Mesodermal cell (in vitro differentiated cells): ENCODE data around the gene FAM13A.

Experiments used
- H3K27ac ChIP-seq: 2 replicates; pipeline ENCODE4 v1.7.0; 2013; ENCODE audit warnings: mild to moderate bottlenecking, low read depth, low read length, moderate library complexity; ENCODE audit not compliant: severe bottlenecking
- H3K36me3 ChIP-seq: 2 replicates; pipeline ENCODE4 v1.7.1; 2013; ENCODE audit warnings: mild to moderate bottlenecking, low read length, moderate library complexity; ENCODE audit not compliant: control insufficient read depth, insufficient read depth
- H3K4me1 ChIP-seq: one replicate; pipeline ENCODE4 v1.7.1; 2013; ENCODE audit warnings: mild to moderate bottlenecking, low read length; ENCODE audit not compliant: insufficient read depth, control insufficient read depth, poor library complexity, severe bottlenecking
- H3K4me3 ChIP-seq: 2 replicates; pipeline ENCODE4 v1.7.0; 2013; ENCODE audit warnings: low read length, control low read depth, mild to moderate bottlenecking; ENCODE audit not compliant: insufficient read depth, poor library complexity, severe bottlenecking; ENCODE audit errors: extremely low read depth
- H3K9me3 ChIP-seq: 2 replicates; pipeline ENCODE4 v1.7.1; 2013; ENCODE audit warnings: mild to moderate bottlenecking, low read length, moderate library complexity; ENCODE audit not compliant: control insufficient read depth
- WGBS, 2 experiments: methylation state at CpG; one replicate each; pipeline ENCODE4 v1.1.5; 2013; ENCODE audit warnings: missing lambda C conversion rate in 2 of 2; ENCODE audit not compliant: insufficient coverage in 2 of 2; 5-methylcytosine and 5-hydroxymethylcytosine counted together

Gene FAM13A

GRCh38 chr4:88751258-88752075, 305.5 kb downstream of the FAM13A start:
- Histone ChIP-seq H3K36me3 (peaks cover 35% of the 10 kb centered on the region), H3K9me3 (no peaks in the 10 kb centered on the region), H3K27ac (no peak overlapping the region), H3K4me1 (no peaks in the 10 kb centered on the region), H3K4me3 (no peak overlapping the region)
- 82 to 100% methylated on average over 2 to 3 of the region's 7 CpGs for WGBS, 2 experiments

- Histone ChIP-seq H3K9me3 (no peaks in the 10 kb centered on the region), H3K27ac (no peak overlapping the region), H3K4me1 (no peaks in the 10 kb centered on the region), H3K4me3 (no peak overlapping the region), H3K36me3 (peaks cover 35% of the 10 kb centered on the region)
- WGBS, 2 experiments = 93 to 94% methylated on average over 10 of the region's 10 CpGs
Measured at GRCh38 chr4:88750369-88750768, 306.6 kb downstream of the FAM13A start.

GRCh38 chr4:88747351-88747750, 309.6 kb downstream of the FAM13A start:
- H3K4me1 ChIP-seq = no peaks in the 10 kb centered on the region
- WGBS, 2 experiments = 94% methylated on average over 7 of the region's 7 CpGs
- no peak overlapping the region for H3K4me3 ChIP-seq
- H3K27ac ChIP-seq = no peak overlapping the region
- H3K9me3 ChIP-seq = no peaks in the 10 kb centered on the region
- peaks cover 39% of the 10 kb centered on the region for H3K36me3 ChIP-seq

- Histone ChIP-seq H3K27ac (no peak overlapping the region), H3K36me3 (peaks cover 37% of the 10 kb centered on the region), H3K9me3 (no peaks in the 10 kb centered on the region), H3K4me3 (no peak overlapping the region), H3K4me1 (no peaks in the 10 kb centered on the region)
- WGBS, 2 experiments = 87 to 100% methylated on average over 3 to 5 of the region's 5 CpGs
Measured at GRCh38 chr4:88746206-88746605, 310.8 kb downstream of the FAM13A start.

GRCh38 chr4:88745581-88746163, 311.3 kb downstream of the FAM13A start:
- Histone ChIP-seq H3K9me3 (no peaks in the 10 kb centered on the region), H3K36me3 (peaks cover 39% of the 10 kb centered on the region), H3K27ac (no peak overlapping the region), H3K4me1 (no peaks in the 10 kb centered on the region), H3K4me3 (no peak overlapping the region)
- no CpG with 5 or more reads among the region's 1 CpG for WGBS, 2 experiments

- no peak overlapping the region for H3K4me3 ChIP-seq
- WGBS, 2 experiments = no CpG with 5 or more reads among the region's 1 CpG
- H3K4me1 ChIP-seq = no peaks in the 10 kb centered on the region
- H3K27ac ChIP-seq = no peak overlapping the region
- no peaks in the 10 kb centered on the region for H3K9me3 ChIP-seq
- peaks cover 39% of the 10 kb centered on the region for H3K36me3 ChIP-seq
Measured at GRCh38 chr4:88745175-88745574, 311.8 kb downstream of the FAM13A start.

- Histone ChIP-seq H3K9me3 (no peaks in the 10 kb centered on the region), H3K36me3 (peaks cover 33% of the 10 kb centered on the region), H3K27ac (no peak overlapping the region), H3K4me1 (no peaks in the 10 kb centered on the region), H3K4me3 (no peak overlapping the region)
- WGBS, 2 experiments = 100% methylated on average over 1 of the region's 3 CpGs; no CpG with 5 or more reads in 1 of the 2 experiments
Measured at GRCh38 chr4:88744609-88745008, 312.4 kb downstream of the FAM13A start.

GRCh38 chr4:88743696-88744095, 313.3 kb downstream of the FAM13A start:
- Histone ChIP-seq H3K27ac (no peak overlapping the region), H3K9me3 (no peaks in the 10 kb centered on the region), H3K36me3 (peaks cover 29% of the 10 kb centered on the region), H3K4me3 (no peak overlapping the region), H3K4me1 (no peaks in the 10 kb centered on the region)
- WGBS, 2 experiments = 86% methylated on average over 1 of the region's 3 CpGs; no CpG with 5 or more reads in 1 of the 2 experiments

GRCh38 chr4:88742561-88742960, 314.4 kb downstream of the FAM13A start:
- Histone ChIP-seq H3K27ac (no peak overlapping the region), H3K4me1 (no peaks in the 10 kb centered on the region), H3K36me3 (peaks cover 31% of the 10 kb centered on the region), H3K9me3 (no peaks in the 10 kb centered on the region), H3K4me3 (no peak overlapping the region)
- 96 to 100% methylated on average over 2 of the region's 2 CpGs for WGBS, 2 experiments

- Histone ChIP-seq H3K4me3 (no peak overlapping the region), H3K9me3 (no peaks in the 10 kb centered on the region), H3K36me3 (peaks cover 31% of the 10 kb centered on the region), H3K27ac (no peak overlapping the region), H3K4me1 (no peaks in the 10 kb centered on the region)
- 92 to 100% methylated on average over 3 of the region's 4 CpGs for WGBS, 2 experiments
Measured at GRCh38 chr4:88738180-88738579, 318.8 kb downstream of the FAM13A start.
